SK-N-SH treated with all-trans-retinoic acid at 6 μM for 48 hours (cell line): ENCODE measurements around the gene MPHOSPH8.

Experiments
- GLIS3 ChIP-seq: fragments of 250-450 bp; sonication (Bioruptor Pico); IDR thresholded peaks from 2 replicates; pipeline ENCODE4 v1.5.0; 2020; ENCODE audit warnings: mild to moderate bottlenecking, moderate library complexity
- RARB ChIP-seq: fragments of 250-450 bp; sonication (Bioruptor Pico); IDR thresholded peaks from 2 replicates; pipeline ENCODE4 v1.8.0; 2021; ENCODE audit warnings: mild to moderate bottlenecking, moderate library complexity
- TOX ChIP-seq: fragments of 250-450 bp; sonication (Bioruptor Pico); IDR thresholded peaks from 2 replicates; pipeline ENCODE4 v1.8.0; 2021; ENCODE audit warnings: mild to moderate bottlenecking, moderate library complexity, borderline replicate concordance
- ZFP3 ChIP-seq: fragments of 250-450 bp; sonication (Bioruptor Pico); IDR thresholded peaks from 2 replicates; pipeline ENCODE4 v1.5.0; 2020; ENCODE audit warnings: mild to moderate bottlenecking, moderate library complexity
- ZNF8 ChIP-seq: fragments of 450-650 bp; formaldehyde crosslinking; IDR thresholded peaks from 2 replicates; pipeline ENCODE4 v1.5.0; 2020; ENCODE audit warnings: mild to moderate bottlenecking, moderate library complexity
- TF ChIP-seq, protein P1 (sequence below): fragments of 250-450 bp; sonication (Bioruptor Pico); IDR thresholded peaks from 2 replicates; pipeline ENCODE4 v1.8.0; 2020; ENCODE audit warnings: mild to moderate bottlenecking, moderate library complexity, borderline replicate concordance

GRCh38 chr13:19658831-19659230 is 25.4 kb downstream of the MPHOSPH8 start:
- no peak for TF ChIP-seq GLIS3 (CRISPR knock-in tag)
- TF ChIP-seq, protein P1, sequence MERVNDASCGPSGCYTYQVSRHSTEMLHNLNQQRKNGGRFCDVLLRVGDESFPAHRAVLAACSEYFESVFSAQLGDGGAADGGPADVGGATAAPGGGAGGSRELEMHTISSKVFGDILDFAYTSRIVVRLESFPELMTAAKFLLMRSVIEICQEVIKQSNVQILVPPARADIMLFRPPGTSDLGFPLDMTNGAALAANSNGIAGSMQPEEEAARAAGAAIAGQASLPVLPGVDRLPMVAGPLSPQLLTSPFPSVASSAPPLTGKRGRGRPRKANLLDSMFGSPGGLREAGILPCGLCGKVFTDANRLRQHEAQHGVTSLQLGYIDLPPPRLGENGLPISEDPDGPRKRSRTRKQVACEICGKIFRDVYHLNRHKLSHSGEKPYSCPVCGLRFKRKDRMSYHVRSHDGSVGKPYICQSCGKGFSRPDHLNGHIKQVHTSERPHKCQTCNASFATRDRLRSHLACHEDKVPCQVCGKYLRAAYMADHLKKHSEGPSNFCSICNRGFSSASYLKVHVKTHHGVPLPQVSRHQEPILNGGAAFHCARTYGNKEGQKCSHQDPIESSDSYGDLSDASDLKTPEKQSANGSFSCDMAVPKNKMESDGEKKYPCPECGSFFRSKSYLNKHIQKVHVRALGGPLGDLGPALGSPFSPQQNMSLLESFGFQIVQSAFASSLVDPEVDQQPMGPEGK (CRISPR knock-in tag) = no peak
- TF ChIP-seq ZNF8 (CRISPR knock-in tag) = no peak
- TF ChIP-seq RARB (CRISPR knock-in tag) = no peak
- TF ChIP-seq TOX = no peak
- TF ChIP-seq ZFP3 (CRISPR knock-in tag) = no peak
